DLD1 (cell line): ENCODE measurements around the gene GRK2.

ENCODE experiments used
- in situ Hi-C: cut with HindIII; loops from 2 replicates; pipeline ENCODE4 v1.10.0; 2017; ENCODE audit warnings: low sequenced_read_pairs

GRK2 gene

DNA sequence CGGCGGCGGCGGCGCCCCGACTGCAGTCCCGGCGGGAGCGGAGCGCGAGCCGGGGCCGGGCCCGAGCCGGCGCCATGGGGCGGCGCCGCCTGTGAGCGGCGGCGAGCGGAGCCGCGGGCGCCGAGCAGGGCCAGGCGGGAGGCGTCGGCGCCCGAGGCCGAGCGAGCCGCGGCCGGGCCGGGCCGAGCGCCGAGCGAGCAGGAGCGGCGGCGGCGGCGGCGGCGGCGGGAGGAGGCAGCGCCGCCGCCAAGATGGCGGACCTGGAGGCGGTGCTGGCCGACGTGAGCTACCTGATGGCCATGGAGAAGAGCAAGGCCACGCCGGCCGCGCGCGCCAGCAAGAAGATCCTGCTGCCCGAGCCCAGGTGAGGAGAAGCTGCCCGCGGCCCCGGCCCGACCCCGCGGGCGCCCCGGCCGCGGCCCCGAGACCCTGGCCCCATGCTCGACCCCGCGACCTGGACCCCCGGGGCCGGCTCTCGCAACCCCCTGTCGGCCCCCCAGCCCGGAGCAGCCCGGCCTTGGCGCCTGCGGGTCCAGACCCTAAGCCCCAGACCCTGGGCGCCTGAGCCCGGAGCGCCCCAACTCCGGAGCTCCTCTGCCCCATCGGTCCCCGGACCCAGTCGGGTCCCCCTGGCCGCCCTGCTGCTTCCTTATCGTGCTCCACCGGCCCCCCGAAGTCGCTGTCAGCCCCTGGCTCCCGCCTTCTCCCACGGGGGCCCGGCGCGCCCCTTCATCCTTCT is at the start of gene GRK2:
Gene GRK2, plus strand, starts transcription at position 25 of the 739 bp plus-strand sequence. Its CDS starts 227 bp downstream, at position 252.
- in situ Hi-C loops = no loop called here

DNA sequence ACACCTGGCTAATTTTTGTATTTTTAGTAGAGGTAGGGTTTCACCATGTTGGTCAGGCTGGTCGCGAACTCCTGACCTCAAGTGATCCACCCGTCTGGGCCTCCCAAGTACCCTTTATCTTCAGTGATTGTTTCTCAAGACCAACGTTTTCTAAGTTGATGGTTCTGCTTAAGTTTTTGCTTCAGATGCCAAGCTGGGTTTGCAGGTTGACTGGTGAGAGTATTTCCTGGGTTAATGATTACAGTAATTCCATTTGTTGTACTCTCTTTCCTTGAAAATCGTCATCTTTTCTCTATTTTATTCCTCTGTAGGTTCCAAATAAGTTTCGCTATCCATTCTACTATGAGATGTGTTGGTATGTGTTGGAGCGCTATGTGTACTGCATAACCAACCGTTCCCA is 38.5 kb upstream of the GRK2 start:
- in situ Hi-C loops = loop anchor here (25.0 kb wide), 1 partner anchor 110 kb away; no protein-coding TSS in a partner anchor

DNA sequence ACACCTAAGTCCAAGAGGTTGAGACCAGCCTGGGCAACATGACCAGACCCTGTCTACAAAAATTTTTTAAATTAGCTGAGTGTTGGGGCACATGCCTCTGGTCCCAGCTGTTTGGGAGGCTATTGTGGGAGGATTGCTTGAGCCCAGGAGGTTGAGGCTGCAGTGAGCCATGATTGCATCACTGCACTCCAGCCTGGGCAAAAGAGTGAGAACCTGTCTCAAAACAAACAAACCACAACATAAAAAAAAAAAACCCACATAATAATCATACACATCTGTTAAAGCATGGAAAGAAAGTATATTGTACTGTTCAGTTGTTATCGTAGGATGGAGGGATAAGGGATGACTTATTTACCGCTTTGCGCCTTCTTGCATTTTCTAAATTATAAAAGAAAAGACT is 35.9 kb upstream of the GRK2 start:
- in situ Hi-C loops = loop anchor here (25.0 kb wide), 1 partner anchor 107 kb away; no protein-coding TSS in a partner anchor

DNA sequence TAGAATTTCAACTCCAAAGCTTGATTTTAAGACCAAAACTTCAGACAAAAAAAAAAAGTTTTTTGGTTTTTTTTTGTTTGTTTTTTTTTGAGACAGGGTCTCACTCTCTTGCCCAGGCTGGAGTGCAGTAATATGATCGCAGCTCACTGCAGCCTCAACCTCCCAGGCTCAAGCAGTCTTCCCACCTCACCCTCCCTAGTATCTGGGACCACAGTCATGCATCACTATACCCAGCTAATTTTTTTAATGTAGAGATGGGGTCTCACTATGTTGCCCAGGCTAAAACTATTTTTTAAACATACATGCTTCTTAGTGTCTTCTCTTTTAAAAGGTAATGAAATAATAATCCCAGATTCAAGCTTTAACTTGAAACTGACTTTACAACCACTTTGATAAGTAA is 35.4 kb upstream of the GRK2 start:
- in situ Hi-C loops = loop anchor here (25.0 kb wide), 1 partner anchor 106 kb away; no protein-coding TSS in a partner anchor

DNA sequence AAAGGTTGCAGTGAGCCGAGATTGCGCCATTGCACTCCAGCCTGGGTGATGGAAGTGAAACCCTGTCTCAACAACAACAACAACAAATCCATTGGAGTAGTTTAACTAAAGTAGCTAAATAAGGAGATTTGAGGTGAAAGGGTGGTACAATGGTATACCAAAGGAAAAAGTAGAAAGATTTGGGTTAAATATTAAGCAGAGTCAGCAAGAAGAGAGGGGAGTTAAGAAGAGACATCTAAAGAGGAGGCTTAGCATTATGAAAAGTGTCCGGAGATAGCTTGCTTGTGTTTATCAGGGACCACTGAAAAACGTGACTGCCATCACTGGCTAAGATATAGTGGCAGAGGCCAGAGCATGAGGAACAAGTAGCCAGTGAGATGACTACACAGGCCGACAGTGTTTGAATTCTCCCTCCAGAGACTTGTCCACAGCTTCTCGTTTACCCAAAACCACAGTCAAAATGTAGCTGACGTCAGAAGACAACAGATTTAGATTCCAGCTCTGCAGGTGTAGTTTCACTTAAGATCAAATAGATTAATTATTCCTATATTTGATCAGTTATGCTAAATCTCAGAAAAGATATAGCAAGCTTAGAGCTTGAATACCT is 32.6 kb upstream of the GRK2 start:
- in situ Hi-C loops = loop anchor here (25.0 kb wide), 1 partner anchor 104 kb away; no protein-coding TSS in a partner anchor

DNA sequence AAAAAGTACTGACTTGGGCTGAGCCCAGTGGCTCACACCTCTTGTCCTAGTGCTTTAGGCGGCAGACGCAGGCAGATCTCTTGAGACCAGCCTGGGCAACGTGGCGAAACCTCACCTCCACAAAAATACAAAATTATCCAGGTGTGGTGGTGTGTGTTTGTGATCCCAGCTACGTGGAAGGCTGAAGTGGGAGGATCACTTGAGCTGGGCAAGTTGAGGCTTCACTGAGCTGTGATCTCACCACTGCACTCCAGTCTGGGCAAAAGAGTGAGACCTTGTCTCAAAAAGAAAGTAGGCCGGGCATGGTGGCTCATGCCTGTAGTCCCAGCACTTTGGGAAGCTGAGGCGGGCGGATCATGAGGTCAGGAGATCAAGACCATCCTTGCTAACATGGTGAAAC is 31.7 kb upstream of the GRK2 start:
- in situ Hi-C loops = loop anchor here (25.0 kb wide), 1 partner anchor 103 kb away; no protein-coding TSS in a partner anchor

DNA sequence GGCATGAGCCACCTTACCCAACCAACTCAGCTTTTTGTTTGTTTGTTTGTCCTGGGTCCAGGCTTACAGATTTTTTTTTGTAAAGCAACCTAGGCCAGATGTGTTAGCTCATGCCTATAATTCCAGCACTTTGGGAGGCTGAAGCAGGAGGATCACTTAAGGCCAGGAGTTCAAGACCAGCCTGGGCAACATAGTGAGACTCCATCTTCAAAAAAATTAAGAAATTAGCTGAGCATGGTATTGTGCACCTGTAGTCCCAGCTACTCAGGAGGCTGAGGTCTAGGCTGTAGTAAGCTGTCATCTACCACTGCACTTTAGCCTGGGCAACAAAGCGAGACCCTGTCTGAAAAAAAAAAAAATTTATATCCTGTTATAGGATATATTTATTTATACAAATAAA is 28.7 kb upstream of the GRK2 start:
- in situ Hi-C loops = loop anchor here (25.0 kb wide), 1 partner anchor 100 kb away; no protein-coding TSS in a partner anchor

DNA sequence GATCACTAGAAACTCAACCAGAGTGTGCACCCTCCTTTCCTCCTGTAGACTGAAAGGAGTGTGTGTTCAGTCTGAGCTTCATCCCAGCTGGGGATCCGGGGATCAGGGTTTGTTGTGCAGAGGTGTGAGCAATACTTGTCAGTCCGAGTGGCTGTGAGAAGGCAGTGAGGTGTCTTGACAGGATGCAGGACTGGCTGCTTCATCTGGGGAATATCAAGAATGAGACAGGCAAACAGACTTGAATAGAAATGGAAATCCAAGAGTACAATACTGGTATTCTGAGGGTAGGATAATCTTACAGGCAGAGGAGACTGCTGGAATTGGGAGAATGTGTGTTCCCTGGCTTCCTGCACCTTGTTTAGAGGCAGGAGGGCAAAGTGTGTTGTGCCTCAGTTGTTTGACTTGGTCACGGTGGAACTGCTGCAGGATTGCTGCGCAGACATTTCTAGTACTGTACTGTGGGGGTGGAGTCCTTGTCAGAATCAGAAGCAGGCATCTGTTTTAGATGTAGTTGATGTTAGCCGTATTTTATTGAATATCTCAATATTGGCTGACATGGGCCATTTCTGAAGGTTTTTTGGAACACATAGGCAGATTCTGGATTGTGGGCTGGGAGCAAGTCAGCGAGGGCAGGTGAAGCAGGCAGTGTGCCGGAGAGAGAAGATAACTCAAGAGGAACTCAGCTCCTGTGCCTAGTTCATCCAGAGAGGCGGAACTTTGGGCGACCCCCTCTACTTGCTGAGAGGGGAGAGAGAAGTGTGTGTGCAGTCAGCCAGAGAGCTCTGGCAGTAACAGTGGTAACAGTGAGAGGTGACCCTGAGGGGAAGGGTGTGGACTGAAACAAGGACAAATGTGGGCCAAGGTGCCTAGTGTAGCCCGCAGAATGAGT is 27.1 kb upstream of the GRK2 start:
- in situ Hi-C loops = loop anchor here (25.0 kb wide), 1 partner anchor 98 kb away; no protein-coding TSS in a partner anchor

DNA sequence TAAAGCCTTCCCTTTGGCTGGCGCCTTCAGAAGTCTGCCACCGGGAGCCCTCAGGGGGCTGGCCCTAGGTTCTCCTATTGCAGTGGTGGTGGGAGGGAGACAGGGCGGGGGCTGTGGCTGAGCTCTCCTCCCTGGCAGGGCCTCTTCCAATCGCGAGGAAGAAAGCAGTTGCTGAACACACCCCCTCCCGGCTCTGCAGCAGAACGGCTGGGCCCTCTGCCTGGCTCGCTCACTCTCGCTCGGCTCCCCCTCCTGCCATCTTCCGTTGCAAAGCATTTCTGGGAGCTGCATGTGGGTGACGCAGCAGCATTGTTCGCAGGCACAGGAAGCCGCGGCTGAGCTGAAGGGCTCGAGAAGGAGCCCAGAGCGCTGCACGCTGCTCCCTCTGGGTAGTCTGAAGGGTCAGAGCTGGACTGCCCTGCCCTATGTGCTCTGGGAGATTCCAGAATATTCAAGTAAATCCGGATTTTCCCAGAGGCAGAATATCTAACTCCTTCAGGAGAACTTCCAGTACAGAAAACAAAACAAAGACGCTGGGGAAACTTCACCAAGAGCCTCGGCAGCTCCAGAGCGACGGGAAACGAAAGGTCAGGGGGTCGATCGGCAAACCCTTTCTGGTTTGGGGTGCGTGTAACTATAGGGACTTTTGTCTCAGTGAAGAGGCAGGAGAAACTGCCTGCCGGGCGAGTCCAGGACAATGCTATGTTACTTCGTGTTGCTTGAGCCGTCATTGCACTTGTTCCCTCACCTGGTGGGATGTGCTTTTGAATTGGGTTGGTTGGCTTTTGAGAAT is 26.3 kb upstream of the GRK2 start:
- in situ Hi-C loops = loop anchor here (25.0 kb wide), 1 partner anchor 97 kb away; no protein-coding TSS in a partner anchor

DNA sequence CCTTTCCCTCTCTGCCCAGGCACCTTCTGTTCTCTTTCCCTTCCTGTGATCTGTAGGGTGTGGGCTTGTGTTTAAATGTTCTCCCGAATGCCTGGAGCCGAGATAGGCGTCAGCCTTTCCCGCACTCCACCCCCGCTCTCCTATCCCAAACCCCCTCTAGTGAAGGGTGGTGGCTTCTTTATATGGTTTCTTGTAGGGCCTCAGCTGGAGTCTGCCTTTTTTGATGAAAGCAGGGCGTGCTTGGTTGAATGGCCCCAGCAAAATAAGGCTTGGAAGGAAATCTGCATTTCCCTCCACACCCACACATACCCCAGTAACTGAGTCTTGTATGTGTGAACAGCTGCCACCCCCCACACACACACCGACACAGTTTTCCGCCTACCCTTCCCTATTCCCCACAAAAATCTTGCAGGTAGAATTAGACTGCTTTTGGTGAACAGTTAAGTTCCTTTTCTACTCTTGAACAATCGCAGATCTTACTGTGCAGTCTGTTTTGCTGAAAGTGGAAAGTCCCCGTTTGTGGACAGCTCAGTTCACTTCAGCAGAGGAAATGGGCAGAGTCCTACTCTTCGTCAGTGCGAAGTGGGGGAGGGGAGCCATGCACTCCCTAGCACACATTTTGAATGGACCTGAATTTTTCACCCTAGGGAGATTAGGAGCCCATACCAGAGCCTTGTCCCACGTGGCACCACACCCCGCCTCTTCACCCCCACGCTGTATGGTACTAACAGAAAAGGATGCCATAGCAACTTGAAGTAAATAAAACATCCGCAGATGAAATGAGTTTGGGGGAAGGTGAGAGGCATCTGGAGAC is 25.5 kb upstream of the GRK2 start:
- in situ Hi-C loops = loop anchor here (25.0 kb wide), 1 partner anchor 97 kb away; no protein-coding TSS in a partner anchor

DNA sequence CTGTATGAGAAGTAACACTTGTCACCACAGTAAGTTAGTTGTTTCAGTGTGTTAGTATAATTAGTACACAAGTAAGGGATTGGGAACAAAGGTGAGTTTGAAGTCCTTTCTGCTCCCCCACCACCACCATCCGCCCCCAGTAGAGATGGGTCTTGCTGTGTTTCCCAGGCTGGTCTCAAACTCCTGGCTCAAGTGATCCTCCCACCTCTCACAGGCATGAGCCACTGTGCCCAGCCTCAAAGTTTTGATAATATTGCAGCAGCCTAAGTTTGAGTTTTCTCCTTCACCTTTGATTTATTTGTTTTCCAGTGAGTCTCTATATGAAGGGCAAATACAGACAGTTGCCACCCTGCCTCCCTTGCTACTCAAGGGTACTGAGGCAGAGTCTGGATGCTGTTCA is 23.7 kb upstream of the GRK2 start:
- in situ Hi-C loops = loop anchor here (25.0 kb wide), 1 partner anchor 95 kb away; no protein-coding TSS in a partner anchor

DNA sequence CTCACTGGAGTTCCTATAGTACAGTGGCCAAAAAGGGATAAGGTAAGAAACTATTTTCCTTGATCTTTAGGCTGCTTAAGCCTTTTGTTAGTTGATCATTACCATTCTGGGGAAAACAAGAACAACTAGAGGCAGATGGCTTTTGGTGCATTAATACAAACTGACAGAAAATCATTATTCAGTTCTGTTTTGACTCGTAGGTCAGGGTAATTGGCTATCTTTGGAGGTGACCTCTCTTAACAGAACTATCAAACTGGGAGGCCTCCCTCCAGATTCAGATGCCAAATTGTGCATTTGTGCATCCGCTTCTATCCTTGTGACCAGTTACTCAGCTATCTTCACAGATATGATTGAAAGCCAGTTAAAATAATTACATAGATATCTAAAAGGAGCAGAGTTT is 23.2 kb upstream of the GRK2 start:
- in situ Hi-C loops = loop anchor here (25.0 kb wide), 1 partner anchor 94 kb away; no protein-coding TSS in a partner anchor

DNA sequence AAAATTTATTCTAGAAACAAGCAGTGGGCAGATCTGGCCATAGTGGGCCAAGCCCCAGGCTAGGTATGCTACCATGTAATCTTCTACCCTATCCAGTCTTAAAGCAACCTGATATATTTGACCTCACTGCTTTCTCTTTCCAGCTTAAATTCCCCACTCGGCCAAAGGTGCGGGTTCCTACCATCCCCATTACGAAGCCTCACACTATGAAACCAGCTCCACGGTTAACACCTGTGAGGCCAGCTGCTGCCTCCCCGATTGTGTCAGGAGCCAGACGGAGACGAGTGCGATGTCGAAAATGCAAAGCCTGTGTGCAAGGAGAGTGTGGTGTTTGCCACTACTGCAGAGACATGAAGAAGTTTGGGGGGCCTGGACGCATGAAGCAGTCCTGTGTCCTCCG is 21.2 kb upstream of the GRK2 start:
- in situ Hi-C loops = loop anchor here (25.0 kb wide), 1 partner anchor 92 kb away; no protein-coding TSS in a partner anchor

DNA sequence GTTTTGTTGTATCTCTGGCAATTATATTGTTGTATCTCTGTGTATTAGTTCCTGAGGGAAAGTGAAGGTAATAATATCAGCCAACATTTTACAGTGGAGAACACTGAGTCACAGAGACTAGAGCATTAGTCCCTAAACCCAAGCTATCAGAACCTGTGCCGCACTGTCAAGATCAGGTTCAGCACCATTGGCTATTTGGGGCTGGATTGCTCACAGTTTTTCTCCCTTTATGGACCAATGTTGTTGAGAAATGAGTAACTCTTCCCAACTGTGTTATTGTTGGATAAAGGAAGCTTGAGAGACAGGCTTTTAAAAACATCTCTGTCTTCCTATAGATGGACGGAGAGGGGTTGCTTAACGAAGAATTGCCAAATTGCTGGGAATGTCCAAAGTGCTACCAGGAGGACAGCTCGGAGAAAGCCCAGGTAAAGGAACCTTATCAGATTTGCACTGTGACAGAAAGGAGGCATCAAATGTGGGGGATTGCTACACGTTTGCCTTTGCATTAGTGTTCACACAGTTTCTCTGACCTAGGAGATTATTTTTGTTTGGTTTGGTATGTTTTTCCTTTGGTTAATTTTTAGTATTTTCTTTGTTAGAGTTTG is 18.2 kb upstream of the GRK2 start:
- in situ Hi-C loops = loop anchor here (25.0 kb wide), 1 partner anchor 89 kb away; no protein-coding TSS in a partner anchor

DNA sequence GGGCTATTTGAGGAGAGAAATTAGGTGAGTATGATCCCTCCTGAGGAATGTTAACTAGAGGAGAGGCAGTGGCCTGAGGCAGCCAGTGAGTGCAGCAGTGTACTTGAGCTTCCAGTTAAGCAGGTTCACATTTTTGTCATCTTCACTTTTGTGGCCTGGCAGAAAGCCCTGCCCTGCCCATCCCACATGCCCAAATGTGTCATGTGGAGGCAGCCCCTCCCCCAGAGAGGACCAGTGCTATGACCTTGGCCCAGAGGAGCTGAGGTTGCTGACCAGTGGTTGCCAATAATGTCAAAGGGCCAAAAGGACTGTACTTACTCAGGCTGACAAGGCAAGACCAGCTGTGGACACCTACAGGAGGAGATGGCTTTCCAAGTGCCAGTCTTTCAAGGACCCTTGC is 17.6 kb upstream of the GRK2 start:
- in situ Hi-C loops = loop anchor here (25.0 kb wide), 1 partner anchor 89 kb away; no protein-coding TSS in a partner anchor

DNA sequence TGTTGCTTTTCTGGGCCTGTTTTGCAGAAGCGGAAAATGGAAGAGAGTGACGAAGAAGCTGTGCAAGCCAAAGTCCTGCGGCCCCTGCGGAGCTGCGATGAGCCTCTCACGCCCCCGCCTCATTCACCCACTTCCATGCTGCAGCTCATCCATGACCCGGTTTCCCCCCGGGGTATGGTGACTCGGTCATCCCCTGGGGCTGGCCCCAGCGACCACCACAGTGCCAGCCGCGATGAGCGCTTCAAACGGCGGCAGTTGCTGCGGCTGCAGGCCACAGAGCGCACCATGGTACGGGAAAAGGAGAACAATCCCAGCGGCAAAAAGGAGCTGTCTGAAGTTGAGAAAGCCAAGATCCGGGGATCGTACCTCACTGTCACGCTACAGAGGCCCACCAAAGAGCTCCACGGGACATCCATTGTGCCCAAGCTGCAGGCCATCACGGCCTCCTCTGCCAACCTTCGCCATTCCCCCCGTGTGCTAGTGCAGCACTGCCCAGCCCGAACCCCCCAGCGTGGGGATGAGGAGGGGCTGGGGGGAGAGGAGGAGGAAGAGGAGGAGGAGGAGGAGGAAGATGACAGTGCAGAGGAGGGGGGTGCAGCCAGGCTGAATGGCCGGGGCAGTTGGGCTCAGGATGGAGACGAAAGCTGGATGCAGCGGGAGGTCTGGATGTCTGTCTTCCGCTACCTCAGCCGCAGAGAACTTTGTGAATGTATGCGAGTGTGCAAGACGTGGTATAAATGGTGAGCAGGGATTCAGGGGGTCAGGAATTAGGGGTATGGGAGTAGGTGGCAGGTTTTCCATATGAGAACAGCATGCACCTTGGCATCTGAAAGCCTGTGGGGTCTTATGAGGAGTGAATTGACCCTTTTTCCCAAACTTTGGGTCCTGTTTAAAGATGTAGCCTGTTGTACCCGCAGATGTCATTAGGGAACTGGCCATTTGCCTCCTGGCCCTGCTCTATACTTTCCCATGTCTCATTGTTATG is 15.9 kb upstream of the GRK2 start:
- in situ Hi-C loops = no loop called here

DNA sequence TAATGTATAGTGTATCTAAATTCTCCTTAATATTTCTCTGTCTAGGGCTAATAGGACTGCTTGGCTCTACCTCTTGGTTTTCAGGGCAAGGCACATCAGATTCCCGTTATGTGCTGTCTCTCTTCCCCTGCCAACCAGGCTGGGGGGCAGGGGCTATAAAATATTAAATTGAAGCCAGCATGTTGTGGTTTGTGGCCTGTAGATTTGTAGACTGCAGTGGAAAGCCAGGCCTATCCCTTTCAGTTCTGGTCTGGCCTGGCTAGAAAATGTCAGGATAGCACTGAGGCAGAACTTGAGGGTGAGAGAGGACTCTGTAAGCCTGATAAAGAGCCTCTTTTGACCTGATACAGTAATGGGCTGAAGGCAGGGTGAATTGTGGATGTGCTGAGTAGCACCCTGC is 14.4 kb upstream of the GRK2 start:
- in situ Hi-C loops = no loop called here
